ENCODE data around the gene ATF4. TPM values are rescaled to one million over a fixed set of nuclear protein-coding genes. Genes with fewer than 3 reads are reported as not detected.

Gene ATF4
- total and polyA plus RNA-seq, 2 experiments from 2014 or later = 203 to 375 TPM

DNA sequence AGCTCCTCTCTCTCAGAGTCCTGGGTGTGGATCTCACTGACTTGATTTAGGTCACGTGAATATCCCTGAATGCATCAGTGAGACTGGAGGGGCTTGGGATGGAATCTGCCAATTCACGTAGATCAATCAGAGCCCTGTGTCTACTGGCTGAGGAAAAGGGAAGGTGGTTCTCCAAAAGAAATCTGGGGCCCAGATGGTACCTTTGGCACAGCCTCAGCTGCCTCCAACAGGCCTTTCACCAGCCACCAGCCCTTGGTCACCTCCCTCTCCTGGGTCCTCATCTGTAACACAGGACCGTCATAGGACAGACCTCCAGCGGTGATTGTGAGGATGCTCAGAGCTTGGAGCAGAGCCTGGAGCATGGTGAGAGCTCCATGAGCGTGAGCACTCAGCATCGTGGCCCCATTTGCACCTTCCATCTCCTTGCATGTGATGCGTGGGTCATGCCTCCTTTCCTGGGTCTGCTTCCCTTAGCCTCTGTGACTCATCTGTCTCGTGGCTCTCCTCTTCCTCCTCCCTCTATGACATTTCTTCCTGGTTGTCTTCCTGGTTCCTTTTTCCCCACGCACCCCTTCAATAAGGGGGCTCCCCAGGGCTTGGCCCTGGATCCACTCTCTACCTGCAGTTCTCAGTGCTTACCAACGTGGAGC lies 25.8 kb upstream of the ATF4 start:
- Histone ChIP-seq H3K36me3 (no peaks in the 10 kb centered on the region), H3K4me1 (ENCODE audit: low read depth) (peaks cover 10% of the 10 kb centered on the region), H3K27me3 (no peaks in the 10 kb centered on the region), H3K4me3 (no peak overlapping the region), H3K27ac (no peak overlapping the region), H3K9me3 (ENCODE audit: low read depth) (no peaks in the 10 kb centered on the region)
- TF ChIP-seq, protein P1, sequence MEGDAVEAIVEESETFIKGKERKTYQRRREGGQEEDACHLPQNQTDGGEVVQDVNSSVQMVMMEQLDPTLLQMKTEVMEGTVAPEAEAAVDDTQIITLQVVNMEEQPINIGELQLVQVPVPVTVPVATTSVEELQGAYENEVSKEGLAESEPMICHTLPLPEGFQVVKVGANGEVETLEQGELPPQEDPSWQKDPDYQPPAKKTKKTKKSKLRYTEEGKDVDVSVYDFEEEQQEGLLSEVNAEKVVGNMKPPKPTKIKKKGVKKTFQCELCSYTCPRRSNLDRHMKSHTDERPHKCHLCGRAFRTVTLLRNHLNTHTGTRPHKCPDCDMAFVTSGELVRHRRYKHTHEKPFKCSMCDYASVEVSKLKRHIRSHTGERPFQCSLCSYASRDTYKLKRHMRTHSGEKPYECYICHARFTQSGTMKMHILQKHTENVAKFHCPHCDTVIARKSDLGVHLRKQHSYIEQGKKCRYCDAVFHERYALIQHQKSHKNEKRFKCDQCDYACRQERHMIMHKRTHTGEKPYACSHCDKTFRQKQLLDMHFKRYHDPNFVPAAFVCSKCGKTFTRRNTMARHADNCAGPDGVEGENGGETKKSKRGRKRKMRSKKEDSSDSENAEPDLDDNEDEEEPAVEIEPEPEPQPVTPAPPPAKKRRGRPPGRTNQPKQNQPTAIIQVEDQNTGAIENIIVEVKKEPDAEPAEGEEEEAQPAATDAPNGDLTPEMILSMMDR (IDR thresholded peaks at IDR 0.05; ENCODE audit: low read depth, low read length) = no peak
- DNase-seq (ENCODE audit: low read depth in 1 of 2, low spot score in 1 of 2) = no peak

DNA sequence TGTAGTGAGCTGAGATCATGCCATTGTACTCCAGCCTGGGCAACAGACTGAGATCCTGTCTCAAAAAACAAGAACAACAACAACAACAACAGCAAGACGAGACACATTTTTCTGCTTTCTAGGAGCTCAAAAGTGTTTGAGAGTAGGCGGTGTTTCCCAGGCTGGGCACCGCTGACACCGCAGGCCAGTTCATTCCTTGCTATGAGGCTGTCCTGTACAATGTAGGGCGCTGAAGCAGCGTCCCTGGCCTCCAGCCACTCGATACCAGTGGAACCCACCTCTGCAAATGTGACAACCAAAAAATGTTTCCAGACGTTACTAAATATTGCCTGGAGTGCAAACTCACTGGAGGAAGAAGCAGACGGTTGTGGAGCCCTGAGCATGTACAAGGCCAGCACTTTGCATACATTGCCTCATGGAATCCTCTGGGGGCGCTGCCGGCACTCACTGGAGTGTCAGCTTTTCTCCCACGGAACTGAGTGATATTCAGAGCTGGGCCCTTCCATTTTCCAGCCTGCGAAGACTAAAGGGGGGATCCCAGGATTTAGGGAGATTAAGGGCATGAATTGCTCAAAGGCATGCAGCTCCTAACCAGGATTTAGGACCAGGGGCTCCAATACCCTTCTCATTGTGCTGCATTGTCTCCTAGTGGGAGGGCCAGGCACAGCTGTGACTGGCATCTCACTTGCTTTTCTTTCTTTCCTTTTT lies 24.1 kb upstream of the ATF4 start:
- no peak overlapping the region for H3K4me3 ChIP-seq
- no peaks in the 10 kb centered on the region for H3K9me3 ChIP-seq (ENCODE audit: low read depth)
- no peaks in the 10 kb centered on the region for H3K27me3 ChIP-seq
- no peaks in the 10 kb centered on the region for H3K36me3 ChIP-seq
- H3K27ac ChIP-seq = peak overlapping the region; percentile 22
- TF ChIP-seq, protein P1 (IDR thresholded peaks at IDR 0.05; ENCODE audit: low read depth, low read length) = peak; percentile 90
- DNase-seq (ENCODE audit: low read depth in 1 of 2, low spot score in 1 of 2) = peak; percentile 78 to 89
- H3K4me1 ChIP-seq (ENCODE audit: low read depth) = peaks cover 21% of the 10 kb centered on the region

DNA sequence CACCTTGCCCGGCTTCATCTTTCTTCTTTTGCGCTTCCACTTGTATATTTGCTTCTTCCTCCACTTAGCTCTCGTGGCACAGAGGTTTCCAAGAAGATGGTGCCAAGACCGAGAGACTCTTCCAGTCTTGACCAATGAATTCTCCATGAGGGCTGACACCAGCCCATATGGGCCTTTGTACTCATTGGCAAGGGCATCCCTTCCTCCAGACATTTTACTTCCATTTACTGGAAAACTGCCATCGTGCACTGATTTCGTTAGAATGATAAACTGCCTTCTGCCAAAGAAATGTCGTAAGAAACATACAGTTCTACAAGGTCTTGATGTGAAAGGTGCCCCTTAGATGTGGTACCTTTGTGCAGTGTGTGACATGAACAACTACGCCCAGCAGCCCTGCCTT lies 22.9 kb upstream of the ATF4 start:
- TF ChIP-seq, protein P1 (IDR thresholded peaks at IDR 0.05; ENCODE audit: low read depth, low read length) = no peak
- DNase-seq (ENCODE audit: low read depth in 1 of 2, low spot score in 1 of 2) = no peak
- Histone ChIP-seq H3K4me3 (no peak overlapping the region), H3K4me1 (ENCODE audit: low read depth) (peaks cover 24% of the 10 kb centered on the region), H3K9me3 (ENCODE audit: low read depth) (no peaks in the 10 kb centered on the region), H3K27ac (no peak overlapping the region), H3K27me3 (no peaks in the 10 kb centered on the region), H3K36me3 (no peaks in the 10 kb centered on the region)

DNA sequence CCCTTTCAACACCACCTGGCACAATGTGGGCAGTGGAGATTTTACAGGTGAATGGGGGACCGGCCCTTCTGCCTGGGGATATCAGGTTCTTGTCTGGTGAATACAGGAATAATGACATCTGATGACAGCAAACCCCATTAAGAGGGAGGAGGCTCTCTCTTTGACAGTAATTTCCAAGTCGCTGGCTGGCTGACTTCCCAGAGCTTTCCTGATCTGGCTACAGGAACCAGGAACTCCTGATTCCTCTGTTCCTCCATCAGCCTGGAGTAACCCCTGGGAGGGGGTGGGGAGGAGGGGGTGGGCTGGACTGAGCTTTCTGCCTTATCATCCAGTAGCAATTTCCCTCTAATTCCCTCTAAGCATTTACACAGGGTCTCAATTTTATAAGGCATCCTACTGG lies 22.0 kb upstream of the ATF4 start:
- no peaks in the 10 kb centered on the region for H3K27me3 ChIP-seq
- DNase-seq (ENCODE audit: low read depth in 1 of 2, low spot score in 1 of 2) = peak in 1 of 2 donors; percentile 19
- H3K27ac ChIP-seq = peak overlapping the region; percentile 4
- TF ChIP-seq, protein P1 (IDR thresholded peaks at IDR 0.05; ENCODE audit: low read depth, low read length) = no peak
- no peaks in the 10 kb centered on the region for H3K36me3 ChIP-seq
- H3K4me1 ChIP-seq (ENCODE audit: low read depth) = peaks cover 24% of the 10 kb centered on the region
- H3K9me3 ChIP-seq (ENCODE audit: low read depth) = no peaks in the 10 kb centered on the region
- H3K4me3 ChIP-seq = no peak overlapping the region

DNA sequence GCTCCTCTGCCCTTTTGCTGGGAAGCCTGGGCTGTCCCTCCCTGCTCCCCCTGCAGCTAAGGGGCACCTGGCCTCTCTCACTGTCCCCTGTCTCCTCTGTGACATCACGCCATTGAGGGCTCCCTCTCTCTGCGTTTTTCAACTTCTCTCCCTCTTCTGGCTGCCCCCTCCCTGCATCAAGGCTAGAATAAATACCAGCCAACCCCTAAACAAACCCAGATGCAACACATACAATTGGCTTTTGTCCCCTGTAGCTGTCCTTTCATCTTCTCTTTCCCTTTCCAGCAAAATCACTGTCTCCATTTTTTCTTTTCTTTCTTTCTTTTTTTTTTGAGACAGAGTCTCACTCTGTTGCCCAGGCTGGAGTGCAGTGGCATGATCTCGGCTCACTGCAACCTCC lies 21.6 kb upstream of the ATF4 start:
- no peak for DNase-seq (ENCODE audit: low read depth in 1 of 2, low spot score in 1 of 2)
- Histone ChIP-seq H3K27ac (peak overlapping the region; percentile 4), H3K36me3 (no peaks in the 10 kb centered on the region), H3K4me1 (ENCODE audit: low read depth) (peaks cover 24% of the 10 kb centered on the region), H3K4me3 (no peak overlapping the region), H3K27me3 (no peaks in the 10 kb centered on the region), H3K9me3 (ENCODE audit: low read depth) (no peaks in the 10 kb centered on the region)
- TF ChIP-seq, protein P1 (IDR thresholded peaks at IDR 0.05; ENCODE audit: low read depth, low read length) = no peak
